ENCODE data around the gene FGGY. TPM values are rescaled to one million over a fixed set of nuclear protein-coding genes. Genes with fewer than 3 reads are reported as not detected.
"Not testable (repeated sequence)": the region's sequence is repeated elsewhere in the genome, so short reads cannot be mapped to it uniquely, and the experiment has no call there.

FGGY gene
- total RNA-seq, 1 donor from 2014 or later = 18.2 TPM

- Mint-ChIP-seq H3K4me3 (ENCODE audit: low read depth) (no peak overlapping the region), H3K9me3 (ENCODE audit: low read depth) (peaks cover 7% of the 10 kb centered on the region), H3K4me1 (ENCODE audit: low read depth) (no peaks in the 10 kb centered on the region), H3K27me3 (no peaks in the 10 kb centered on the region), H3K27ac (no peak overlapping the region), H3K36me3 (ENCODE audit: insufficient read depth) (peaks cover under 1% of the 10 kb centered on the region)
- DNase-seq (ENCODE audit: low spot score, unreplicated experiment) = no peak
- TF ChIP-seq CTCF (IDR thresholded peaks at IDR 0.05; ENCODE audit: unreplicated experiment) = no peak
Observed at GRCh38 chr1:59579222-59579621, 282.3 kb downstream of the FGGY start.

- Mint-ChIP-seq H3K4me3 (ENCODE audit: low read depth) (no peak overlapping the region), H3K36me3 (ENCODE audit: insufficient read depth) (no peaks in the 10 kb centered on the region)
Observed at GRCh38 chr1:59580257-59580656, 283.4 kb downstream of the FGGY start.

GRCh38 chr1:59592410-59592809, 295.5 kb downstream of the FGGY start:
- not testable (repeated sequence) for H3K36me3 Mint-ChIP-seq (ENCODE audit: insufficient read depth); DNase-seq (ENCODE audit: low spot score, unreplicated experiment); H3K4me3 Mint-ChIP-seq (ENCODE audit: low read depth); H3K27ac Mint-ChIP-seq; H3K27me3 Mint-ChIP-seq
- Mint-ChIP-seq H3K9me3 (ENCODE audit: low read depth) (peaks cover 16% of the 10 kb centered on the region), H3K4me1 (ENCODE audit: low read depth) (peaks cover 17% of the 10 kb centered on the region)

More at GRCh38 chr1:59580257-59580656, 283.4 kb downstream of the FGGY start:
- no peak for TF ChIP-seq CTCF (IDR thresholded peaks at IDR 0.05; ENCODE audit: unreplicated experiment)
- peaks cover 9% of the 10 kb centered on the region for H3K9me3 Mint-ChIP-seq (ENCODE audit: low read depth)
- no peak for DNase-seq (ENCODE audit: low spot score, unreplicated experiment)
- no peak overlapping the region for H3K27ac Mint-ChIP-seq
- no peaks in the 10 kb centered on the region for H3K27me3 Mint-ChIP-seq
- no peaks in the 10 kb centered on the region for H3K4me1 Mint-ChIP-seq (ENCODE audit: low read depth)

GRCh38 chr1:59592924-59593323, 296.0 kb downstream of the FGGY start:
- TF ChIP-seq CTCF (IDR thresholded peaks at IDR 0.05; ENCODE audit: unreplicated experiment) = no peak
- DNase-seq (ENCODE audit: low spot score, unreplicated experiment) = no peak
- H3K4me1 Mint-ChIP-seq (ENCODE audit: low read depth) = peaks cover 17% of the 10 kb centered on the region

GRCh38 chr1:59593798-59594790, 297.2 kb downstream of the FGGY start:
- no peak for TF ChIP-seq CTCF (IDR thresholded peaks at IDR 0.05; ENCODE audit: unreplicated experiment)

More at GRCh38 chr1:59592924-59593323, 296.0 kb downstream of the FGGY start:
- H3K27me3 Mint-ChIP-seq = no peaks in the 10 kb centered on the region
- H3K36me3 Mint-ChIP-seq (ENCODE audit: insufficient read depth) = peaks cover 3% of the 10 kb centered on the region
- no peak overlapping the region for H3K4me3 Mint-ChIP-seq (ENCODE audit: low read depth)
- H3K9me3 Mint-ChIP-seq (ENCODE audit: low read depth) = peaks cover 15% of the 10 kb centered on the region
- H3K27ac Mint-ChIP-seq = no peak overlapping the region

More at GRCh38 chr1:59593798-59594790, 297.2 kb downstream of the FGGY start:
- Mint-ChIP-seq H3K27ac (peak overlapping the region; percentile 22), H3K9me3 (ENCODE audit: low read depth) (peaks cover 10% of the 10 kb centered on the region), H3K4me1 (ENCODE audit: low read depth) (peaks cover 17% of the 10 kb centered on the region), H3K27me3 (no peaks in the 10 kb centered on the region), H3K36me3 (ENCODE audit: insufficient read depth) (peaks cover 3% of the 10 kb centered on the region), H3K4me3 (ENCODE audit: low read depth) (no peak overlapping the region)
- DNase-seq (ENCODE audit: low spot score, unreplicated experiment) = no peak
